ENCODE measurements around the gene HK3.

DNA sequence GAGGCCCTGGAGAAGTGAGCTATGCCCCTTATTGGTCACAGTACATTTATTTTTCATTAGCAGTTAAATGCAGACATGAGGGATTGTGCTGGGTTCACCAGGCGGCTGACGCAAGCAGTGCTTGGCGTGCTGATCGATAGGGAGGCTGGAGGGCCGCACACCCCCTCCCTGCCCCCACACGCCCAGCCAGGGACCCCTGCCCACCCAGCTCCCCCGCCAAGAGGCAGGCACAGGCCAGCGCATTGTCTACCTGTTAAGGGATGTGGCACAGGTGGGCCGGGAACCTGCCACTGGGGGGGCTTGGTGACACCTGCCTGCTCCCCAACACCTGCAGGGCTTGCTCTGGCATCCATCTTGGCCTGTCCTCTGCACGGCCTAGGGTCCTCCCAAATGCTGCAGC, 39.2 kb downstream of the HK3 start:
- TF ChIP-seq, protein P1, sequence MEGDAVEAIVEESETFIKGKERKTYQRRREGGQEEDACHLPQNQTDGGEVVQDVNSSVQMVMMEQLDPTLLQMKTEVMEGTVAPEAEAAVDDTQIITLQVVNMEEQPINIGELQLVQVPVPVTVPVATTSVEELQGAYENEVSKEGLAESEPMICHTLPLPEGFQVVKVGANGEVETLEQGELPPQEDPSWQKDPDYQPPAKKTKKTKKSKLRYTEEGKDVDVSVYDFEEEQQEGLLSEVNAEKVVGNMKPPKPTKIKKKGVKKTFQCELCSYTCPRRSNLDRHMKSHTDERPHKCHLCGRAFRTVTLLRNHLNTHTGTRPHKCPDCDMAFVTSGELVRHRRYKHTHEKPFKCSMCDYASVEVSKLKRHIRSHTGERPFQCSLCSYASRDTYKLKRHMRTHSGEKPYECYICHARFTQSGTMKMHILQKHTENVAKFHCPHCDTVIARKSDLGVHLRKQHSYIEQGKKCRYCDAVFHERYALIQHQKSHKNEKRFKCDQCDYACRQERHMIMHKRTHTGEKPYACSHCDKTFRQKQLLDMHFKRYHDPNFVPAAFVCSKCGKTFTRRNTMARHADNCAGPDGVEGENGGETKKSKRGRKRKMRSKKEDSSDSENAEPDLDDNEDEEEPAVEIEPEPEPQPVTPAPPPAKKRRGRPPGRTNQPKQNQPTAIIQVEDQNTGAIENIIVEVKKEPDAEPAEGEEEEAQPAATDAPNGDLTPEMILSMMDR (IDR thresholded peaks at IDR 0.05), result no peak
- TF ChIP-seq POLR2A (IDR thresholded peaks at IDR 0.05), result no peak

Data from right lobe of liver (tissue), 4 donors.